HUES64 (cell line): ENCODE measurements around the gene LDLRAD4.

Source experiments
- H3K27ac ChIP-seq: 2 replicates; pipeline ENCODE4 v1.7.0; 2013; ENCODE audit warnings: low read depth, low read length, inconsistent platforms
- H3K27me3 ChIP-seq: 2 replicates; pipeline ENCODE4 v1.6.1; 2013; ENCODE audit warnings: mild to moderate bottlenecking, low read length; ENCODE audit not compliant: insufficient read depth
- H3K36me3 ChIP-seq: 2 replicates; pipeline ENCODE4 v1.6.1; 2013; ENCODE audit warnings: mild to moderate bottlenecking, low read length; ENCODE audit not compliant: insufficient read depth
- H3K4me1 ChIP-seq: 2 replicates; pipeline ENCODE4 v1.6.1; 2013; ENCODE audit warnings: mild to moderate bottlenecking, low read length, moderate library complexity; ENCODE audit not compliant: insufficient read depth
- H3K4me3 ChIP-seq: 2 replicates; pipeline ENCODE4 v1.5.1; 2013; ENCODE audit warnings: mild to moderate bottlenecking, low read length, moderate library complexity
- H3K9ac ChIP-seq: 2 replicates; pipeline ENCODE4 v1.6.1; 2013; ENCODE audit warnings: mild to moderate bottlenecking, low read depth, low read length
- H3K9me3 ChIP-seq: 2 replicates; pipeline ENCODE4 v1.6.1; 2013; ENCODE audit warnings: low read depth, low read length; ENCODE audit not compliant: insufficient read depth
- WGBS: fragments of 150-250, 120-280 bp; methylation state at CpG from one replicate; pipeline ENCODE4 v1.1.7; 2013; ENCODE audit warnings: missing lambda C conversion rate; 5-methylcytosine and 5-hydroxymethylcytosine counted together

Gene LDLRAD4

GRCh38 chr18:13548106-13548819 is 329.7 kb downstream of the LDLRAD4 start:
- no peak overlapping the region for H3K4me3 ChIP-seq
- no peak overlapping the region for H3K9ac ChIP-seq
- peaks cover 11% of the 10 kb centered on the region; the same call in 1 of the 2 replicates for H3K9me3 ChIP-seq
- H3K27me3 ChIP-seq: no peaks in the 10 kb centered on the region
- WGBS: 93% methylated on average over 5 of the region's 5 CpGs
- H3K4me1 ChIP-seq: no peaks in the 10 kb centered on the region
- H3K27ac ChIP-seq: no peak overlapping the region
- no peaks in the 10 kb centered on the region for H3K36me3 ChIP-seq

- 91% methylated on average over 7 of the region's 7 CpGs for WGBS
- Histone ChIP-seq H3K4me1 (no peaks in the 10 kb centered on the region), H3K9me3 (peaks cover 11% of the 10 kb centered on the region; the same call in 1 of the 2 replicates), H3K27me3 (no peaks in the 10 kb centered on the region), H3K9ac (no peak overlapping the region), H3K4me3 (no peak overlapping the region), H3K36me3 (no peaks in the 10 kb centered on the region), H3K27ac (no peak overlapping the region)
Observed at GRCh38 chr18:13548966-13549879, 330.7 kb downstream of the LDLRAD4 start.

DNA sequence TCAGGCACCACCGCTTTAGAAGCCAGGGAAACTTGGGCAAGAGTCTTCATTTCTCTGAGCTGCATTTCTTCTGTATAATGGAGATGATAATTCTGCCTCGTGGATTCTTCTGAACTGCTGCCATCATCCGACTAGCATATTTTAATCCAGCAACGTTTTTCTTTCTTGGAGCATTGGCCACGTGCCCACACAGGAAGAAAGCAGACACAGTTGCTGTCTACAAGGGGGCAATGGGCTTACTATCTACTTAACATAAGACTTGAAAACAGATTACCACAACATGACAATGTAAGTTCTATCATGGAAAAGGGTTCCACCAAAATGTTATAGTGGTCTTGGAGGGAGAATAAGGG is 331.3 kb downstream of the LDLRAD4 start:
- WGBS: 70% methylated on average over 5 of the region's 5 CpGs
- Histone ChIP-seq H3K9me3 (peaks cover 11% of the 10 kb centered on the region; the same call in 1 of the 2 replicates), H3K9ac (no peak overlapping the region), H3K27ac (no peak overlapping the region), H3K36me3 (no peaks in the 10 kb centered on the region), H3K4me3 (no peak overlapping the region), H3K4me1 (no peaks in the 10 kb centered on the region), H3K27me3 (no peaks in the 10 kb centered on the region)

- Histone ChIP-seq H3K9me3 (peaks cover 11% of the 10 kb centered on the region; the same call in 1 of the 2 replicates), H3K27me3 (no peaks in the 10 kb centered on the region), H3K4me1 (no peaks in the 10 kb centered on the region), H3K36me3 (no peaks in the 10 kb centered on the region), H3K9ac (no peak overlapping the region), H3K27ac (no peak overlapping the region), H3K4me3 (no peak overlapping the region)
- 95% methylated on average over 28 of the region's 28 CpGs for WGBS
Observed at GRCh38 chr18:13550418-13551304, 332.1 kb downstream of the LDLRAD4 start.

DNA sequence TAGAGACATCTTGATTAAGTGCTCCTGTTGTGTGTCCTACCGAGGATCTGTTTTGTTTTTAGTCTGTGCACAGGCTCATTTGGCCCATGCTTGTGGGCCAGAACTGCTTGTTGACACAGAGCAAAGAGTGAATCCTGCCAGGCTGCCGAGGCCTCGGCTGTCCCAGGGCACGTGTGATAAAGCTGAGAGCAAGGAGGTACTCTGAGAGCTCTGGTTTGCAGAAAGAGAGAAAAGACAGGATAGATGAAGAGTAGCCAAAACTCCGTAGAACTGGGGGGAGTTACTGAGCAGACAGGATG is 332.7 kb downstream of the LDLRAD4 start:
- no peaks in the 10 kb centered on the region for H3K36me3 ChIP-seq
- H3K4me3 ChIP-seq: no peak overlapping the region
- H3K9ac ChIP-seq: no peak overlapping the region
- peaks cover 11% of the 10 kb centered on the region; the same call in 1 of the 2 replicates for H3K9me3 ChIP-seq
- H3K4me1 ChIP-seq: no peaks in the 10 kb centered on the region
- 94% methylated on average over 5 of the region's 5 CpGs for WGBS
- no peak overlapping the region for H3K27ac ChIP-seq
- no peaks in the 10 kb centered on the region for H3K27me3 ChIP-seq

DNA sequence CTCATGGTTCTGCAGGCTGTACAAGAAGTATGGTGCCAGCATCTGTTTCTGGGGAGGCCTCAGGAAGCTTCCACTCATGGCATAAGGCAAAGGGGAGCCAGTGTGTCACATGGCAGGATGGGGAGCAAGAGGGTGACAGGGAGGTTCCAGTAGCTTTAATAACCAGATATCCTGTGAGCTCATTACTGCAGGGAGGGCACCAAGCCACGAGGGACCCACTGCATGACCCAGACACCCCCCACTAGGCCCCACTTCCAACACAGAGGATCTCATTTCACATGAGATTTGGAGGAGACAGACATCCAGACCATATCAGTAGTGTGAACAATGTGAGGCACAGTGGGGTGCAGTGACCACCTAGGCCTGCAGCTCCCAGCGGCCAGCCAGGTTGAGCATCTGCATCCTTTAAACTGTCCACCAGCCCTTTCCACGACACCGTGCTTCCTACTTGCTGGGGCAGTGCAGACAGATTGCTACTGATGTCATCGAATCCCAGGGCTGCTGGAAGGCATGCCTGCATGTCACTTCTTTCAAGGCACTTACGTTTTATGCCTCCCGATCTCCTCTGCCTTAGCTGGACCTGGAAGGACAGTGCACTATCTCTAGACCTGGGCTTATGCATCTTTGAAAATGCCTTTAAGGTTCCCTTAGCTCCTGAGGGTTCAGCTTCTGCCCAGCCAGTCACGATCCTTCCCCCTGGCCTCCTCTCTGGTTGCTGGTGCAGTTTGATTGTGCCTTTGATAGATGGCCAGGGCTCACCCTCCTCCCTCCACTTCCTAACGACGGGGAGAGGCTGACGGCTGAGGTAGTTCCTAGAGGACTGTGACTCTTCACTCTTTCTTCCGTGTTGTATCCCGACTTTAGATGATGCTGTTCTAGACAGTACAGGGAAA is 333.5 kb downstream of the LDLRAD4 start:
- Histone ChIP-seq H3K9ac (no peak overlapping the region), H3K27ac (no peak overlapping the region), H3K4me3 (no peak overlapping the region), H3K4me1 (no peaks in the 10 kb centered on the region), H3K36me3 (no peaks in the 10 kb centered on the region), H3K27me3 (no peaks in the 10 kb centered on the region), H3K9me3 (peaks cover 11% of the 10 kb centered on the region; the same call in 1 of the 2 replicates)
- WGBS: 85% methylated on average over 13 of the region's 13 CpGs

- H3K9me3 ChIP-seq: no peaks in the 10 kb centered on the region
- no peaks in the 10 kb centered on the region for H3K27me3 ChIP-seq
- H3K36me3 ChIP-seq: no peaks in the 10 kb centered on the region
- H3K27ac ChIP-seq: no peak overlapping the region
- H3K9ac ChIP-seq: no peak overlapping the region
- H3K4me3 ChIP-seq: no peak overlapping the region
- WGBS: 95% methylated on average over 9 of the region's 9 CpGs
- H3K4me1 ChIP-seq: no peaks in the 10 kb centered on the region
Observed at GRCh38 chr18:13553449-13553848, 334.9 kb downstream of the LDLRAD4 start.

GRCh38 chr18:13555192-13555591 is 336.6 kb downstream of the LDLRAD4 start:
- Histone ChIP-seq H3K4me1 (no peaks in the 10 kb centered on the region), H3K36me3 (no peaks in the 10 kb centered on the region), H3K9me3 (no peaks in the 10 kb centered on the region), H3K27ac (no peak overlapping the region), H3K4me3 (no peak overlapping the region), H3K27me3 (no peaks in the 10 kb centered on the region), H3K9ac (no peak overlapping the region)
- 88% methylated on average over 2 of the region's 2 CpGs for WGBS

- no peaks in the 10 kb centered on the region for H3K9me3 ChIP-seq
Observed at GRCh38 chr18:13555865-13556264, 337.3 kb downstream of the LDLRAD4 start.

DNA sequence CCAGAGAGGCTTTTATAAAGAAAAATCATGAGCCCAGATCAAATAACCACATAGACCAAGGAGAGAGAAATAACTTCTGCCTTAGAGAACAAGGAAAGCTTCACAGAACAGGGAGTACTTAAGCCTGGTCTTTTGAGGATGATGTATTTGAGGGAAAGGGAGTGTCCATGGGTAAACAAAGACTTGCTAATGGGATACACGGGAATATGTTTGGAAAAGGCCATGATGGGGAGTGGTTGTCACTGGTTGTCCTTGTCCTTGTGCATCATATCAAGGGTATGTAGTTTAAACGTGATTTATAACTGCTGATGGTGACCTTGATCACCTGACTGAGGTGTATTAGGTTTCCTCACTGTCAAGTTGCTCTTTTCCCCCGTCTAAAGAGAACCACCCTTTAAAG is 337.9 kb downstream of the LDLRAD4 start:
- H3K4me1 ChIP-seq: no peaks in the 10 kb centered on the region
- WGBS: 79% methylated on average over 3 of the region's 3 CpGs
- H3K9ac ChIP-seq: no peak overlapping the region
- H3K36me3 ChIP-seq: no peaks in the 10 kb centered on the region
- no peaks in the 10 kb centered on the region for H3K9me3 ChIP-seq
- H3K27ac ChIP-seq: no peak overlapping the region
- H3K27me3 ChIP-seq: no peaks in the 10 kb centered on the region
- no peak overlapping the region for H3K4me3 ChIP-seq

More at GRCh38 chr18:13555865-13556264, 337.3 kb downstream of the LDLRAD4 start:
- Histone ChIP-seq H3K4me3 (no peak overlapping the region), H3K36me3 (no peaks in the 10 kb centered on the region), H3K27ac (no peak overlapping the region), H3K9ac (no peak overlapping the region), H3K27me3 (no peaks in the 10 kb centered on the region), H3K4me1 (no peaks in the 10 kb centered on the region)
- WGBS: 68% methylated on average over 3 of the region's 3 CpGs
